ENCODE results near the gene RGS7BP.

The RGS7BP gene

DNA sequence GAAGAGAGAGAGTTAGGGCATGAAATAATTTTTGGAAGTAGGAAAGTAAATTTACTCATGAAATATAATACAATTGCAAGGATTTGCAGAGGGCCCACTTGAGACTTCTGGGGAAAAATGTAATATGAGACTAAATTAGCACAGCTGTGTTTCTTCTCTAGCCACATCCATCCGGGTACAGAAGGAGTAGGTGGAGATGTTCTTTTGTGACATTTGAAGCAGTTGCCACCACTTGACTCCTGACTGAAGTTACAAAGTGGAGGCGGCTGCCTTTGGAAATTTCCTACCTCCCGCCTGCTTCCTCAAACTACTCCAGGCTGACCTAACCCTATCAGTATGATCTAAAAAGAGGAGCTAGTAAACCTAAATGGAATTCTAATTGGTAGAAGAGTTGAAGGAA, 126.4 kb downstream of the RGS7BP start:
- DNase-seq (ENCODE audit: low read depth, low spot score), result peak; percentile 29

GRCh38 chr5:64634997-64635686, 129.3 kb downstream of the RGS7BP start:
- DNase-seq (ENCODE audit: low read depth, low spot score), result no peak

GRCh38 chr5:64637144-64637543, 131.3 kb downstream of the RGS7BP start:
- no peak for DNase-seq (ENCODE audit: low read depth, low spot score)

DNA sequence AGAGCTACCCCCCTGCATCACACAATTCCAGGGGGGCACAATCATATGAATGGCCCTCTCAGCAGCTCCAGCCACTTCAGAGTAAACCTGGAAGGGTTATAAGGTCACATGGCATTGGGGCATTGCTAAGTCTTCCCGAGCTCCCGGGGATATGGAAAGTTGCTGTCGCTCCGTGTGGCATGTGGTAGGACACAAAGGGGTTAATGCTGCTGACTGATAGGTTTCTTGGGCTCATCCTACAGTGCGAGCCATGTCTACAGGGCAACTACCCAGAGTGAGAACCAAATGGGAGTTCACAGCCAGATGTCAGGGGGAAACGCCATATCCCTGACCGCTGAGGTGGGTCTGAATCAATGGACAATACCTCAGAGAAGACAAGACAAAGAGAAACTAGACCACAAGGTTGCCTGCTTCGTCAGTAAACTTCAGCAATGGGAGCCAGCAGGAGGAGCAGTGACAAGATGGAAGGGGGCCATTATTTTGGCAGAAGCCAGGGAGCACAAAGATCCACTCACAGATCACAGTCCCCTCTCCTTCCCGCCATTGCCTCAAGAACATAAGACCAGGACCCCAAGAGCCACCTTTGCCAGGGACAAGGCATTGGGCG, 132.1 kb downstream of the RGS7BP start:
- DNase-seq (ENCODE audit: low read depth, low spot score), result no peak

DNA sequence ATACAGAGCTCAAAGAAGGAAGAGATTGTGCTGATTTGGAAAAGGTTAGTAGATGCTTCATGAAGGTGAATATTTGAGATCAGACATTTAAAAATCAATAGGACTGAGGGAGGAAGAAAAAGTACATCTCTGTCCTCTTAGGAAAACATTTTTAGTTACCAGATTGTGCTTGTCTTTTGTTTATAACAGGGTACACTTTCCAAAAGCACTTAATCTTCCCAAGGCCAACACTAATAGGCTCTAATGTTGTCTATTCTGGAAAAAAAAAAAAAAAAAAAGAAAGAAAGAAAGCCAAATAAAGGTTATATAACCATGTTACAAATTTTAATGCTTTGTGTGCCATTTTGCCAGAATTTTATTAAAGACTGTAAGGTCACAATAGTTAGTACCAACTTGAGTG, 139.0 kb downstream of the RGS7BP start:
- no peak for DNase-seq (ENCODE audit: low read depth, low spot score)

DNA sequence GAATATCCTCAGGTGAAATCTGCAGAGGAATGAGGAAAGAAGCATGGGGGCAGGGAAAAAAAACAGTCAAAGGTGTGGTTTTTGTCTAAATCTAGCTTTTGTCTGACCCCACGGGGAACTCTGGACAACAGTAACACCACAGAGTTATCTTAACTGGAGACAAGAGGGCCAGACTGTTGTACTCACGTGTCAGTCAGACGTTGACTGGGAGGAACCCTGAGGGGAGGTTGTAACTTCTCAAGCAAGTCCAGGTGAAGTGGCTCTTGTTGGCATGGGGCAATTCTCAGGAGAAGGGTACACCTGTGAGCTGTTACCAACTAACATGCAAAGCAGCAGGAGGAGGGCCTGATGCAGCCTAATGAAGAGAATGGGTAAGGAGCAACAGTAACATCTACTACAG, 140.4 kb downstream of the RGS7BP start:
- no peak for DNase-seq (ENCODE audit: low read depth, low spot score)

GRCh38 chr5:64649512-64649911, 143.7 kb downstream of the RGS7BP start:
- DNase-seq (ENCODE audit: low read depth, low spot score), result no peak

DNA sequence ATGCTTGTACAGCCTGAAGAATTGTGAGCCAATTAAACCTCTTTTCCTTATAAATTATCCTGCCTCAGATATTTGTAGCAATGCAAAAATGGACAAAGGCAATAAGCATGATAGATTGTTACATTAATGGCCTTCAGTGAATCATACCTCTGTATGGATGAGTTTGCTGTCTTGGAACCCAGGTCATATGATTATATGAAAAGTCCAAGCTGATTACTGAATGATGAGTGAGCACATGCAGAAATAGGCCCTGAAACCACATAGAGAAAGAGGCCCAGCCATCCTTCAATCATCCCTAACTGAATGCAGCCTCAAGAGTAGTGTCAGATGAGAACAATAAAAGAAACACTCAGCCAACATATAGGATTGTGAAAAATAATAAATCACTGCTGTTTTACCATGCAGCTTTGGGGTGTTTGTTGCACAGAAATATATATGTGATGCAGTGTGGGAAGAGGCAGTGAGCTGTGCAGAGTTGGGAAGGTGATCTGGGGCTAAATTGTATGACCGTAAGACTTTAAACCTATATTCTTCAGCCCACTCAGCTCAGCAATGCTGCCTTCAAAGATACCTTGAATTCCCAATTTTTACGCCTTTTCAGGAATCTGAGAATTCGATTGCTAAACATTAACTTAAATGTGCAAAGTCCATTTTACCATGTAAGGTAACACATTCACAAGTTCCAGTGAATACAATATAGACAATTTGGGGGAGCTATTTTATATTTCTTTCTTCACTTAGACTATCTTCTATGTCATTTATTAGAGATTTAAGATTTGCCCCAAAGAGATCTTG, 148.1 kb downstream of the RGS7BP start:
- no peak for DNase-seq (ENCODE audit: low read depth, low spot score)

DNA sequence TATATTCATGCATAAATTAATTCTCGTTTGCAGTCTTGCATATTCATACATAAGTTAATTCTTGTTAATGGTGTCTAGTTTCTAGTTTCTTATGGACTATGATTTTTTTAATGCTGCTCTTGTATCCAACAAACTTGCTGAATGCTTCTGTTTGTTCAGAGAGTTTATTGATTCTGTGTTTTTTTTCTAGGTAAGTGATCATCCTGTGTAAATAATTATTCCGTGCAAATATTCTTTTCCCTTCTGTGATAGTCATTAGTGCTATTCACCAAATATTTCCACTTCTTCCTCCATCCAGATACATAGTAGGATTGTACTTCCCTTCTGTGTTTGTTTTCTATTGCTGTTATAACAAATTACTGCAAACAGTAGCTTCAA, 148.7 kb downstream of the RGS7BP start:
- DNase-seq (ENCODE audit: low read depth, low spot score), result no peak

- no peak for DNase-seq (ENCODE audit: low read depth, low spot score)
Observed at GRCh38 chr5:64655596-64655995, 149.8 kb downstream of the RGS7BP start.

DNA sequence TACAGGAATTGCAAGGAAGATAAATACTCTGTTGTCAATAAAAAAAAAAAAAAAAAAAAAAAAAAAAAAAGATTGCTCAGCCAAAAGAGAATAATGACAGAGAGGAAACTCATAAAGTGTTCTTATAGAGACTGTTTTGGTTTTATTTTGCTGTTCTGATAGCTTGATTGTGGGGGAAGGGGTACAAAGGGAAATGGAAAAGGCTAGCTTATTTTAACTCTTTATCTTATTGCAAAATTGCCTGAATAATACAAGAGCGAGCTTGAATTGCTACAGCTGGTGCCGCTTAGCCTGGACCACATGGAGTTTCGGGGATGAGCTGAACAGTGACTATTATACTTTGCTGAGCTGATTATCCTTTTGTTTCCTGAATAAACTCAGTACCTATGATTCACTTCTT, 153.5 kb downstream of the RGS7BP start:
- no peak for DNase-seq (ENCODE audit: low read depth, low spot score)
